ENCODE measurements around the gene DUS2. TPM values are rescaled to one million over a fixed set of nuclear protein-coding genes. Genes with fewer than 3 reads are reported as not detected.
A peak's percentile ranks its signal among the peaks of the same experiment; 100 is the strongest.

Gene DUS2
- total and polyA plus RNA-seq, 9 of the 15 experiments (the other 6 are each of a cell fraction or from before 2014, with no cell fraction given): 5.8 to 22.5 (median 20.6) TPM

GRCh38 chr16:68022728-68023537 is at the start of gene DUS2, which contains the start of gene DDX28 (continued):
- peak; percentile 2 for TF ChIP-seq CTCFL (IDR thresholded peaks at IDR 0.05; ENCODE audit: borderline replicate concordance, insufficient read depth, low read depth, low read length, poor library complexity, severe bottlenecking)
- TF ChIP-seq YY1 (IDR thresholded peaks at IDR 0.05; ENCODE audit: borderline replicate concordance in 1 of 3, control insufficient read depth in 1 of 3, extremely low read depth in 1 of 3, insufficient read depth in 3 of 3, insufficient read length in 1 of 3, insufficient replicate concordance in 2 of 3, low read depth in 1 of 3, low read length in 2 of 3): peak; percentile 54 to 89 (median 82)
- TF ChIP-seq ZKSCAN1 (IDR thresholded peaks at IDR 0.05; ENCODE audit: low read depth, low read length): peak; percentile 69
- TF ChIP-seq CHD1 (IDR thresholded peaks at IDR 0.05; ENCODE audit: low read length): no peak
- peak; percentile 99 for TF ChIP-seq NBN (IDR thresholded peaks at IDR 0.05; ENCODE audit: low read depth)
- TF ChIP-seq RBFOX2 (IDR thresholded peaks at IDR 0.05; ENCODE audit: low read depth, low read length): peak; percentile 98
- no peak for TF ChIP-seq MAFK (IDR thresholded peaks at IDR 0.05; ENCODE audit: low read length)
- peak; percentile 99 for TF ChIP-seq MTA1 (IDR thresholded peaks at IDR 0.05; ENCODE audit: borderline replicate concordance)
- TF ChIP-seq SNIP1 (IDR thresholded peaks at IDR 0.05; ENCODE audit: low read depth): no peak
- TF ChIP-seq BHLHE40 (IDR thresholded peaks at IDR 0.05; ENCODE audit: low read length): peak; percentile 29; the same call in 1 of the 2 replicates
- TF ChIP-seq EHMT2 (IDR thresholded peaks at IDR 0.05): no peak
- TF ChIP-seq CREB3 (tag; conservative IDR thresholded peaks at IDR 0.05; ENCODE audit: low read depth): no peak
- no peak; the same call in 1 of the 2 replicates for TF ChIP-seq AFF4 (CRISPR knock-in tag; IDR thresholded peaks at IDR 0.05)
- no peak for TF ChIP-seq ZBTB43 (CRISPR knock-in tag; IDR thresholded peaks at IDR 0.05)
- peak; percentile 43; the same call in 1 of the 2 replicates for TF ChIP-seq RBM14 (IDR thresholded peaks at IDR 0.05; ENCODE audit: borderline replicate concordance, insufficient read depth, low read depth, low read length)
